ENCODE results near the gene SCAMP1.

Gene SCAMP1

GRCh38 chr5:78514427-78515330 lies 154.3 kb downstream of the SCAMP1 start:
- DNase-seq (ENCODE audit: low read depth) = no peak

GRCh38 chr5:78515670-78516069 lies 155.3 kb downstream of the SCAMP1 start:
- DNase-seq (ENCODE audit: low read depth) = no peak

DNA sequence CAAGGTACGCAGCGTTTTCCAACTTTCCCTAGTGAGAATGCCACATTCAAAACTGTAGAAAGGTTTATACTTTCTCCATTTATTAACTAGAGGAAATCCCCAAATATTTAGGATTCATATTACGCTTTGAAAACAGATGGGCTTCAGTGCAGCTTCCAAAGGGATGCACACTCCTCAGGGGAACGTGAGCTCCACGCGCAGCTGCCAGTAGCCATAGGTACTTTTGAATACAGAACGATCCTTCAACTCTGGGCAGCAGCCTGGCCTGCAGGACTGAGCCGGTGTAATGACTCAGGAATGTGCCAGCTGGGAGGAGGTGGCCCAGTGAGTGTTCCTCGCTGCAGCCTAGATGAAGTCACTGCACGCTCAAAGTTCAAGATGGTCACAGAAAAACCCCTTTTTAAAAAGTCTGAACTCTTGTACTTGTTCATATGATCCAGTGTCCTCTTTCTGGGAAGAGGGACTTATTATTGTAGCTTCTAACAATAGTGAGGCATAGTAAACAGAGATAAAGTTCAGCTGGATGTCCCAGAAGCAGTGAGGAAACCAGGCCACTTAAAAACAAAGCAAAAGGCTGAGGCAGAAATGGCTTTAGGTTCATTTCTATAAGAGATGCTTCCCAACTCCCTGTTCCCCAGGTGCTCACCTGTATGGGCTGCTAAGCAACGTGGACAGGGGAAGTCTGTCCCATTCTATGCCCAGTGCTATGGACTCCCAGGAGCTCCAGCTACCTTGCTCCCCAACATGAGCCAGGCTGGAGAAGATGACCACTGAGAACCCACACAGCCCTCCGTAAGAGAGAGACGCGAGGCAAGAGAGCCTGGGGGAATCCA lies 158.2 kb downstream of the SCAMP1 start:
- DNase-seq (ENCODE audit: low read depth) = no peak

DNA sequence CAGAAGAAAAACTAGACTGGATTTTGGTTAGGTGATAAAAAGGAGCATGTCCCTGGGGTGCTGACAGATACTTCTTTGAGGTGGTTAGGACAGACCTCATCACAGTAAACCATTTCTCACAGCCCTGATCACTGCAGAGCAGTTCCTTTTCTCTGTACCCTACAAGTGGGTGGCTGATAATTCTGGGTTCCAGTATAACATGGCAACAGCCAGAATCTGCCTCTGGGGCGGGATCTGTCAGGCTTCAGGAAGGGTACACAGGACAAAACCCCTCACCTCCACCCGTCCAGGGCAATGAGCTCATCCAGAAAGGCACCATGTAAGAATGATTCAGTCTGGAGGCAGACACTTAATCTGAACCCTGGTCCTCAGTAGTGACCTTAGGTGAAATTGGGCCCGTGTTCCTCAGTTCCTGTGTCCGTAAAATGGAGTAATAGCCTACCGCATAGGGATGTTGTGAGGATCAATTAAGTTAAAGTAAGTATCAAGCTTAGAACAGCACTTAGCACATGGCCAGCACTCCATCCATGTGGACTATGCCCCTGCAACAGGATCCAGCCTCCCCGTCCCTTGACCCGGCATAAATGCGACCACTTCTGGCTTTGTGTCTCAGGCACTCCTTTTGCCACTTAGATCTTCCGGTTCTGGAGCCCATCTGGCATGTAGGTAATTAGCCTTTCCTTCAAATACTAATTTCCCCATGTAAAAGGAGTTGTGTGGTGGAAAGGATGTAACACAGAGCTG lies 159.0 kb downstream of the SCAMP1 start:
- no peak for DNase-seq (ENCODE audit: low read depth)

DNA sequence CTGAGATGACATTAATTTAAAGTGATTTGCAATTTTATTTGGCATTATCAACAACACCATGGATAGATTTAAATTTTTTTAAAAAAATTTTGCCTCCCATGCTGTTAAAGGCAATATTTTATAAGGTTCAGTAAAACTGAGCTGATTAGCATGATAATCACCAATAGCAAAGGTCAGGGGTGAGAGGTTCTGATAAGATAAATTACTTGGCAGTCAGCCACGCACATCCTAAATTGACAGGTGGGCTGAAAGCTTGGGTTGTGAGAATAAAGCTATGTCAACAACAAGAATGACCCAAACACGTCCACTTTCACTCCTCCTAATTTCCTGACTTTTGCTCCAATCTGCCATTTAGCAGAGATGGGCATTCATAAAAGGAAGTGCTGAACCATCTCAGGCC lies 161.0 kb downstream of the SCAMP1 start:
- DNase-seq (ENCODE audit: low read depth) = no peak

DNA sequence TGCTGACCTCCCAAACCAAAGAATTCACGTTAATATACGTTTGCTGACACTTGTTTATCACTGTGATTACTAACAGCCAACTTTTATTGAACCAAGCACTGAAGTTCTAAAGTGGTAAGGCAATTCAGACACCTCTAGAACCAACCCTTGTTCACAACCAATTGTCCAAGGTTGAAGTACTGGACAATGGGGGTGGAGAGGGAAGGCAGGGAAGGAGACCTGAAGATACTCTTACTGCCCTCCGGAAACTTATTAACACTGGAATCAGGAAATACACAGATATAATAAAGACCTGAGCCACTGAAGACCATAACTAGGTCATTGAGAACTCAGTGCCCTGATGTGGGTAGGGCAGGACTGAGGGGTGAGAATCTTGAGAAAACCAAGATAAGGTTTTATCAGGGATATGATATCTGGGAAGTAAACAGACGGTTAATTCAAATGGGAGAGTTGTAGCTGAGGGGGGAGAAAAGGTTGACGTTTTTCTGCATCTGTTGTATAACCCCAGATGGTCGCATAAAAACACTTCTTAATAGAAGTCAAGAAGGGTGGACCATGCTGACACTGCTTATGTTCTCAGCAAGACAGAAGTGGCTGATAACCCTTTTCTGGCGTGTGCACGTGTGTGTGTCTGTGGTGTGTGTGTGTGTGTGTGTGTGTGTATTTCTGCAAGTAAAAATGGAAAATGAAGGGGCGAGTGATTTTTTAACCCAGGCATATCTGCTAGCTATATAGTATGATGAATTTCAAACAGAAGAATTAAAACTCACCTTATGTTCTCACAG lies 162.3 kb downstream of the SCAMP1 start:
- DNase-seq (ENCODE audit: low read depth) = no peak

DNA sequence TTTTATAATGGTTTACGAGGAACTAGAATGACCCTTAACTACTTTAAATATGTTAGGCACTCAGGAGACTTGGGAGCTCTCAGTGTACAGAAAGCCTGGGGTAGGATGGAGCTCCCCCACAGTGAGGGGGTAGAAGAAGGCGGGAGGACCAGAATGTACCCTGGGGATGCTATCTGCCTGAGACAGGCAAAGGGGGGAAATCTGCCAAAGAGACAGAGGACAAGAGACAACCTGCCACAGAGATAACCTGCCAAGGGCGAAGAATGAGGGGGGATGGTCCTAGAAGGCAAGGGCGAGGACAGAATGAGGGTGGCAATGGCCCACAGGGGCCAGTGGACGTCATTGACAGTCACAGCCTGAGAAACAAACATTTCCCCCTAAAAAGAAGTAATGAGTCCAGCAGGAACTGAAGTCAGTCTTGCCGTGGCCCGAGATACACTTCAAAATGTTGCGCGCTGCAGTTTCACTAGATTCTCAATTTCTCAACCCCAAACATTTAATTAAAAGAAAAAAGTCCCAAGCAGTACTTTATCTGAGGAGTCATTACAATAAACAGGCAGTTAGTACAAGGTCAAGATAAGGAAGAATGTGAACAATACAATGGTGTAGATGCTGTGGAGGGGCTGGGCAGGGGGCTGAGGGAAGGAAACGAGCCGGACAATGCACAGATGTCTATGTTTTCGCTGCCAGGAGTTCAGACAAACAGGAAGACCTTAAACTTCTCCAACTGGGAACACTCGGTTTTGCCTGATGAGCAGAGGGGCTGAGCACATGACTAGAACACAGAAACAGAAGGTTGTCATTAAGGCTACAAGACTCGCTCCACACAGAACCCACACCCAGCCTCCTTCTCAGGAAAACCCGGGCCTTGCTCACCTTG lies 163.1 kb downstream of the SCAMP1 start:
- no peak for DNase-seq (ENCODE audit: low read depth)

DNA sequence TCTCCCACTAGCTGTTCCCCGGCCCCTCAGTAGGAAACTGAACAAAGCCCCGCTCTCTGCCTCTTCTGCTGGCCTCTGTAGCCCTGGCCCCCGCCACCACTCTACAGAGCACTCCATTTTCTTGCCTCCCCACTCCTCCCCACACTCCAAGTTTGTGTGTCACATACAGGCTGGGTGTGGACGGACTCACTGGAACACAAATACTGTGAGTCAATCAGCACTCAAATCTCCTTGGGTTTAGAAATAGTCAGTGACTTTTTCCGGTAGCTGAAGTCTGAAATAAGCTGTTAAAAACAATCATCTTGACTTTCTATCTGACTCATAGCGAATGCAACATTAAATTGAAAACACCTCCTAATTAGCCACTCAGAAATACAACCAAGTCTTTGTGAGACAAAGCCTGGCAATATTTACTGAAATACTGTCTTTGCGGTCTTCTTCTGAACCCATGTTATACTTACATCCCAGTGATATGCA lies 165.7 kb downstream of the SCAMP1 start:
- DNase-seq (ENCODE audit: low read depth) = no peak

GRCh38 chr5:78527054-78527859 lies 166.8 kb downstream of the SCAMP1 start:
- no peak for DNase-seq (ENCODE audit: low read depth)

- DNase-seq (ENCODE audit: low read depth) = no peak
Measured at GRCh38 chr5:78527925-78528324, 167.5 kb downstream of the SCAMP1 start.
